Measurements from ENCODE around the gene RIPPLY1.

Gene RIPPLY1

DNA sequence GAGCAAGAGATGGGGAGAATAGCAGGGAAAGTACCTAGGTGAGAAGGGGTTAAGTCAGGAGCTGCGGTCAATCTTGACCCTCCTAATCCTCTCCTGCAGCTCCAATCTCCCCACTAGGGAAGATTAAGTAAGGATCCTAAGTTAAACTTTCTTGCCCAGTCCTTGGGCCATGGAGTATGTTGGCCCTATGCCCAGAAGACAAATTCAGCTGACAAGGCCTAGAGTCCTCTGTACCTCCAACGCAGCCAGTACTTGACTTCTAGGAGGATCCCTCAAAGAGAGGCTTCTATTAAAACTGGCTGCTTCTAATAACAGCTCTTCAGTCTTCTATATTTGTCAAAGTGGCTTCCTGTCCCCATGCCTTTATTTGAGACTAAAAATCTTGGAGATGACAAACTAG lies 18.5 kb upstream of the RIPPLY1 start:
- Histone ChIP-seq H3K27me3 (ENCODE audit: low read length) (no peaks in the 10 kb centered on the region), H3K9me2 (replicated peaks; ENCODE audit: insufficient read depth, low read length) (no peaks in the 10 kb centered on the region), H3K9ac (ENCODE audit: low read length) (no peak overlapping the region), H3K27ac (ENCODE audit: low read depth, low read length) (no peak overlapping the region), H2AFZ (ENCODE audit: low read depth, low read length, severe bottlenecking) (no peak overlapping the region), H4K20me1 (ENCODE audit: low read depth, low read length) (no peaks in the 10 kb centered on the region), H3K9me3 (ENCODE audit: insufficient read depth, low read length) (no peaks in the 10 kb centered on the region), H3K4me2 (ENCODE audit: low read depth, low read length, poor library complexity, severe bottlenecking) (no peak overlapping the region), H3K79me2 (ENCODE audit: insufficient read depth, low read length) (no peaks in the 10 kb centered on the region), H3F3A (ENCODE audit: insufficient read depth) (no peaks in the 10 kb centered on the region), H3K4me3 (ENCODE audit: insufficient read depth, low read length, poor library complexity, severe bottlenecking) (no peak overlapping the region), H3K36me3 (ENCODE audit: low read length) (no peaks in the 10 kb centered on the region)
- TF ChIP-seq EZH2phosphoT487 (conservative IDR thresholded peaks at IDR 0.05; ENCODE audit: low read length) (no peak), CTCF (IDR thresholded peaks at IDR 0.05; ENCODE audit: insufficient read depth, low read length, poor library complexity, severe bottlenecking) (no peak)

GRCh38 chrX:106919932-106920452 lies 16.9 kb upstream of the RIPPLY1 start, which contains the start of gene CLDN2:
CLDN2 (plus strand) TSS chrX:106920402; CDS start chrX:106928229, 7,827 bp downstream.
- Histone ChIP-seq H3K9ac (ENCODE audit: low read length) (no peak within 1 kb of the TSS), H3K4me3 (ENCODE audit: insufficient read depth, low read length, poor library complexity, severe bottlenecking) (no peak within 1 kb of the TSS), H3K4me2 (ENCODE audit: low read depth, low read length, poor library complexity, severe bottlenecking) (no peak within 1 kb of the TSS), H3K36me3 (ENCODE audit: low read length) (no peaks in the 10 kb centered on the region), H3K27ac (ENCODE audit: low read depth, low read length) (no peak within 1 kb of the TSS), H3K9me2 (replicated peaks; ENCODE audit: insufficient read depth, low read length) (no peaks in the 10 kb centered on the region), H4K20me1 (ENCODE audit: low read depth, low read length) (no peaks in the 10 kb centered on the region), H2AFZ (ENCODE audit: low read depth, low read length, severe bottlenecking) (no peak within 1 kb of the TSS), H3F3A (ENCODE audit: insufficient read depth) (no peaks in the 10 kb centered on the region), H3K27me3 (ENCODE audit: low read length) (no peaks in the 10 kb centered on the region), H3K79me2 (ENCODE audit: insufficient read depth, low read length) (no peaks in the 10 kb centered on the region), H3K9me3 (ENCODE audit: insufficient read depth, low read length) (no peaks in the 10 kb centered on the region)
- TF ChIP-seq EZH2phosphoT487 (conservative IDR thresholded peaks at IDR 0.05; ENCODE audit: low read length) (no peak), CTCF (IDR thresholded peaks at IDR 0.05; ENCODE audit: insufficient read depth, low read length, poor library complexity, severe bottlenecking) (no peak)

DNA sequence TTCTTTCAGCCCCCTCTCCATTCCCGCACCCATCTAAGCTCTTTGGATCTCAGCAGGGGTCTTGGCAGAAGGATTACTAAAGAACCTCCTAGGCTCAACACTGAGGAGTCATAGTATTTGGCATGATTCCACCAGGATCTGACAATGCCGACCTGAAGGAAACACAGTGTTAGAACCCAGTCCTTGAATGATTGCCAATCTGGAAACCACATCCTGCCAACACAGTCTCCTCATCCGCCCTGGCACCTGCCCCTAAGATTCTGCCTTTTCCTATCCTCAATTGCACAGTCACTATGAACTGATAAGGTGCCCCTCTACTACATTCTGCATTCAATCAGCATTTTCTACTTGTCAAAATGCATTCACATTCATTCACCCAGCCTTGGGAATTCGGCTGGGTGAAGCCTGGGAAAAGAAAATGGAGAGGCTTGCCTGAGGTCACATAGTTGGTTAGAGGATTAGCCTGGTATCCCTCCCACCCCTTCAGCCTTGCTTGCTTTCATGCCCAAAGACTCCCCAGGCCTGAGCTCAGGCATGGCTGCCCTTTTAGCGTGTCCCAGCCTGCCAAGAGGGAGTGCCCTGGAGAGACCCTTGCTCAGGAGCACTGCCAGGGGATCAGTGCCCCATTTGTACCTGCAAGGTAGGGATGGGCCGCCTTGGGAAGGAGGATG lies 14.8 kb upstream of the RIPPLY1 start:
- Histone ChIP-seq H3K4me2 (ENCODE audit: low read depth, low read length, poor library complexity, severe bottlenecking) (no peak overlapping the region), H3K27ac (ENCODE audit: low read depth, low read length) (no peak overlapping the region), H2AFZ (ENCODE audit: low read depth, low read length, severe bottlenecking) (no peak overlapping the region), H3K9me3 (ENCODE audit: insufficient read depth, low read length) (no peaks in the 10 kb centered on the region), H3K4me3 (ENCODE audit: insufficient read depth, low read length, poor library complexity, severe bottlenecking) (no peak overlapping the region), H3K79me2 (ENCODE audit: insufficient read depth, low read length) (no peaks in the 10 kb centered on the region), H3K9ac (ENCODE audit: low read length) (no peak overlapping the region), H4K20me1 (ENCODE audit: low read depth, low read length) (no peaks in the 10 kb centered on the region), H3K27me3 (ENCODE audit: low read length) (no peaks in the 10 kb centered on the region), H3K9me2 (replicated peaks; ENCODE audit: insufficient read depth, low read length) (no peaks in the 10 kb centered on the region), H3K36me3 (ENCODE audit: low read length) (no peaks in the 10 kb centered on the region), H3F3A (ENCODE audit: insufficient read depth) (no peaks in the 10 kb centered on the region)
- no peak for TF ChIP-seq EZH2phosphoT487 (conservative IDR thresholded peaks at IDR 0.05; ENCODE audit: low read length)
- TF ChIP-seq CTCF (IDR thresholded peaks at IDR 0.05; ENCODE audit: insufficient read depth, low read length, poor library complexity, severe bottlenecking): no peak

All from SU-DHL-6 (cell line).